DOHH2 (cell line): ENCODE data around the gene SLC35F6.

Experiments used
- H3F3A ChIP-seq: fragments of 200-600 bp; sonication (generic), shearing (Covaris generic); 2 replicates; pipeline ENCODE4 v1.6.0; 2016; ENCODE audit warnings: antibody characterized with exemption, mild to moderate bottlenecking; ENCODE audit not compliant: control insufficient read depth, insufficient read depth
- H3K27ac ChIP-seq: fragments of 200-600 bp; sonication (generic); 2 replicates; pipeline ENCODE4 v1.5.1; 2014; ENCODE audit warnings: low read depth, mild to moderate bottlenecking, low read length, moderate library complexity
- H3K27me3 ChIP-seq: fragments of 200-600 bp; sonication (generic); 2 replicates; pipeline ENCODE4 v1.6.1; 2014; ENCODE audit warnings: mild to moderate bottlenecking, low read length, mixed read lengths; ENCODE audit not compliant: control insufficient read depth
- H3K36me3 ChIP-seq: fragments of 200-600 bp; sonication (generic); 2 replicates; pipeline ENCODE4 v1.6.1; 2014; ENCODE audit warnings: mild to moderate bottlenecking, low read length, moderate library complexity, mixed read lengths; ENCODE audit not compliant: control insufficient read depth
- H3K4me1 ChIP-seq: fragments of 200-600 bp; sonication (generic); 2 replicates; pipeline ENCODE4 v1.6.1; 2014; ENCODE audit warnings: mild to moderate bottlenecking, low read length, mixed read lengths; ENCODE audit not compliant: control insufficient read depth
- H3K4me2 ChIP-seq: fragments of 200-600 bp; sonication (generic); 2 replicates; pipeline ENCODE4 v1.6.0; 2014; ENCODE audit warnings: mild to moderate bottlenecking, low read length, moderate library complexity
- H3K4me3 ChIP-seq: fragments of 200-600 bp; sonication (generic); 2 replicates; pipeline ENCODE4 v1.5.1; 2014; ENCODE audit warnings: mild to moderate bottlenecking, low read length, mixed read lengths
- H3K79me2 ChIP-seq: fragments of 200-600 bp; sonication (generic); 2 replicates; pipeline ENCODE4 v1.6.1; 2014; ENCODE audit warnings: mild to moderate bottlenecking, low read length, mixed read lengths; ENCODE audit not compliant: control insufficient read depth
- H3K9me2 ChIP-seq: fragments of 200-600 bp; sonication (generic); replicated peaks from 2 replicates; pipeline ENCODE4 v1.6.1; 2014; ENCODE audit warnings: mild to moderate bottlenecking, low read length, mixed read lengths; ENCODE audit not compliant: control insufficient read depth
- H3K9me3 ChIP-seq: fragments of 200-600 bp; sonication (generic); 2 replicates; pipeline ENCODE4 v1.6.1; 2014; ENCODE audit warnings: antibody characterized with exemption, low read length, mixed read lengths; ENCODE audit not compliant: control insufficient read depth, insufficient read depth
- H4K20me1 ChIP-seq: fragments of 200-600 bp; sonication (generic); 2 replicates; pipeline ENCODE4 v1.6.0; 2014; ENCODE audit warnings: low read depth, mild to moderate bottlenecking, antibody characterized with exemption, low read length, moderate library complexity; ENCODE audit not compliant: control insufficient read depth, insufficient read depth
- CTCF ChIP-seq: fragments of 200-600 bp; sonication (generic); IDR thresholded peaks from one replicate; pipeline ENCODE4 v1.5.1; 2014; ENCODE audit warnings: antibody characterized with exemption, mild to moderate bottlenecking, low read depth, low read length; ENCODE audit not compliant: poor library complexity, severe bottlenecking
- EZH2phosphoT487 ChIP-seq: fragments of 200-600 bp; sonication (generic); IDR thresholded peaks from 2 replicates; pipeline ENCODE4 v1.6.1; 2017; ENCODE audit warnings: borderline replicate concordance, mild to moderate bottlenecking, antibody characterized with exemption, low read length, moderate library complexity, mixed read lengths

Gene SLC35F6

DNA sequence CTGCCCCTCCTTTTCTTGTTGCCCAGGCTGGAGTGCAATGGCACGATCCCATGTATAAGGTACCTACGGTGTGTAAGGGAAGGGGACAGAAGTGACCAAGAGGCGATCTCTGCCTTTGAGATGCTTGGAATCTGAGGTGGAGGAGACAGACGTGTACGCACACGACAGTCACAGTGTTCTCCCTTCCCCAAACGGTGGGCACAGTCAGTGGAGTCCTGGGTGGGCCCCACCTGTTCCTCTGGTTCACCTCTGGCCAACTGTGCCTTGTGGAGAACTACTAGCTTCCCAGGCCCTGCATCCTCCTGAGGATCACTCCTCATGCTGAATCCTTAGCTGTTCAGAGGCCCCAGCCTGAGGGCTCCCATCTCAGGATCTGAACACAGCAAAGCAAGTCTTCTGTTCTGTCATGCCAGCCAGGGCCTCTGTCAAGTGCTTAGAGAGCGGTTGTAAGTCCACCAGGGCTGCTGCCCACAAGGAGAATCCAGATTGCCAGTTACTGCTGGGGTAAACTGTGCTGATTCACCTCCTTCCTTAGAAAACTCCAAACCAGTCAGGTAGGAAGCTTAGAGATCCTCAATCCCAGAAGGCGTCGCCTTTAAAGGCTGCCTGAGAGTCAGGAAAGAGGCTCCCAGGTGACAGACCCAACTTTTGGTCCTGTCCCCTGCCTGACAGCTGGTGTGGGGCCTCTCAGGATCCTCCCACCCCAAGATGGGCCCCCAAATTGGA lies 1.6 kb downstream of the SLC35F6 start:
- no peaks in the 10 kb centered on the region for H3K9me2 ChIP-seq
- H3K9me3 ChIP-seq: no peaks in the 10 kb centered on the region
- peak overlapping the region; percentile 99 for H3K4me3 ChIP-seq
- no peak for TF ChIP-seq EZH2phosphoT487
- no peak for TF ChIP-seq CTCF
- peaks cover 46% of the 10 kb centered on the region for H3K79me2 ChIP-seq
- H3K4me2 ChIP-seq: peak overlapping the region; percentile 99
- peaks cover 10% of the 10 kb centered on the region for H3K36me3 ChIP-seq
- peaks cover 19% of the 10 kb centered on the region for H3K4me1 ChIP-seq
- H4K20me1 ChIP-seq: no peaks in the 10 kb centered on the region
- no peaks in the 10 kb centered on the region for H3F3A ChIP-seq
- no peak overlapping the region for H3K27ac ChIP-seq
- H3K27me3 ChIP-seq: no peaks in the 10 kb centered on the region

GRCh38 chr2:26767129-26767528 lies 3.0 kb downstream of the SLC35F6 start:
- peaks cover 58% of the 10 kb centered on the region for H3K79me2 ChIP-seq
- H3K36me3 ChIP-seq: peaks cover 10% of the 10 kb centered on the region
- TF ChIP-seq EZH2phosphoT487: no peak
- no peak for TF ChIP-seq CTCF
- no peak overlapping the region for H3K4me3 ChIP-seq
- no peaks in the 10 kb centered on the region; the same call in 1 of the 2 replicates for H4K20me1 ChIP-seq
- H3K4me2 ChIP-seq: no peak overlapping the region
- H3K9me2 ChIP-seq: no peaks in the 10 kb centered on the region
- H3F3A ChIP-seq: no peaks in the 10 kb centered on the region
- H3K27ac ChIP-seq: no peak overlapping the region
- H3K27me3 ChIP-seq: no peaks in the 10 kb centered on the region
- peaks cover 19% of the 10 kb centered on the region for H3K4me1 ChIP-seq
- no peaks in the 10 kb centered on the region for H3K9me3 ChIP-seq

- Histone ChIP-seq H3K9me2 (no peaks in the 10 kb centered on the region), H3K36me3 (peaks cover 10% of the 10 kb centered on the region), H3K27me3 (no peaks in the 10 kb centered on the region), H4K20me1 (no peaks in the 10 kb centered on the region; the same call in 1 of the 2 replicates), H3K27ac (no peak overlapping the region), H3F3A (no peaks in the 10 kb centered on the region), H3K4me1 (peaks cover 19% of the 10 kb centered on the region), H3K9me3 (no peaks in the 10 kb centered on the region), H3K4me3 (no peak overlapping the region), H3K4me2 (no peak overlapping the region), H3K79me2 (peaks cover 65% of the 10 kb centered on the region)
- TF ChIP-seq CTCF (no peak), EZH2phosphoT487 (no peak)
These were observed 3.9 kb downstream of the SLC35F6 start for GRCh38 chr2:26767894-26768487.
